GM21381 (cell line): ENCODE results near the gene RBM15.

Experiments used
- ATAC-seq: cut with Tn5 transposase; IDR thresholded peaks from one replicate; pipeline ENCODE4 v1.9.1; 2021; ENCODE audit warnings: mild to moderate bottlenecking, moderate library complexity; ENCODE audit not compliant: unreplicated experiment

Gene RBM15

GRCh38 chr1:110319332-110320167, 19.6 kb upstream of the RBM15 start:
- no peak for ATAC-seq

GRCh38 chr1:110320168-110320518, 19.0 kb upstream of the RBM15 start:
- ATAC-seq, result no peak

- ATAC-seq, result no peak
Measured at GRCh38 chr1:110321045-110321444, 18.1 kb upstream of the RBM15 start.

GRCh38 chr1:110321846-110322245, 17.3 kb upstream of the RBM15 start:
- no peak for ATAC-seq

GRCh38 chr1:110324667-110325066, 14.5 kb upstream of the RBM15 start:
- ATAC-seq, result no peak

- no peak for ATAC-seq
Measured at GRCh38 chr1:110326826-110327225, 12.4 kb upstream of the RBM15 start.

- ATAC-seq, result no peak
Measured at GRCh38 chr1:110328274-110328673, 10.9 kb upstream of the RBM15 start.

- no peak for ATAC-seq
Measured at GRCh38 chr1:110328700-110329099, 10.5 kb upstream of the RBM15 start.

- ATAC-seq, result no peak
Measured at GRCh38 chr1:110335265-110335664, 3.9 kb upstream of the RBM15 start.

DNA sequence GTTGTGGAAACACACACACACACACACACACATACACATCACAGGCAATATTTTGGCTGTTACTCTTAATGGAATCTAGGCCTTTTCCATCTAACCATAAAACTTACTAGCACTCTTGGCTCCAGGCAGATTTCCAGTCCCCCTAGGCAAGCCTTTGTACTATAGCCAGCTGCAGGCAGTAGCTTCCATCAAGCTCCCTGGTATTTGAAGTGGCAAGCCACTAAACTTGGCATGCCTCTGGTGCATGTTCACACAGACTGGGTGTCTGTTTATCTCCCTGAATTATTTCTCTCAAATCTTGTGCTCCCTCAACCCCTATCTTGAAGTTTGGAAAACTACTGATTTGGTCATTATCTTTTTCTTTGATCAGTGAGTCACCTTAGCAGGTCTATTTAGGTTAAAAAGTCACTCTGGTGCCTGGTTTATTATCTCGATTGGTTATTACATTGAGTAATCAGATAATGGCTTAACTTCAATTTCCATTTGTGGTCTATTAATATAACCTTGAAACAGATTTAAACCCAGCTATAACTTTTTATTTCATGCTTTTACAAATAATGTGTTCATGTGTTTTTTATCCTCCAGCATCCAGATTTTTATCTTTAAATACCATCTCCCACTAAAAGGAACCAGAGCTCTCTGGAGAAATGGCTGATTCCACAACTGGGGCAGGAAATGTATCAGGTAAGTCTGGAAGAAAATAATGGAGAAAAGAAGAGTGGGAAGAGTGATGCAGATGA, 2.7 kb upstream of the RBM15 start:
- no peak for ATAC-seq

DNA sequence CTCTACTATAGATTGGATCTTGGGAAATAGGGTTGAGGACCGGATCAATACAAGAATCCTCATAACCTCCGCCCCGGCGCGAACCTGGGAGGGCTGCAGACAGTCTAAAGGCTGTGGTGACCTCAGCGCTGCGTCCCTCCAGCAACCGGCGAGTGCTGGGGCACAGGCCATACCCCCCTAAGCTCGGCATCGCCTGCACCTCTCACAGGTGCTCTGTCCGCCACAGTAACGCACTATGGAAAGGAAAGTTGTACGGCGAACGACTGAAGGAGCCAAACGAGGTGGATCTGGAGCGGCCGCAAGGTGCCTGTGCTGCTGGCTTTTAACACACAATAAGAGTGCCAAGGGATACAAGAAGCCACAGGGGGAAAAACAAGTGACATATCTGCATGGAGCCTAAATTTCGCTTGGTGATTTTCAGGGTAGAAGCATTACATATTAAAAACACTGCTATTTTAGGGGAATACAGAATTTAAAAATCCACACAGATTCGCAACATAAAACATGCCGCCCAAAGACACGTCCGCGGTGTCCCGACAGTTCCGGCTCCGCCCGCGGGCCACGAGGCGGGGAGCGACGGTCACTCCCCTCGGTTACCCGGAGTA, 1.4 kb upstream of the RBM15 start:
- ATAC-seq, result no peak

DNA sequence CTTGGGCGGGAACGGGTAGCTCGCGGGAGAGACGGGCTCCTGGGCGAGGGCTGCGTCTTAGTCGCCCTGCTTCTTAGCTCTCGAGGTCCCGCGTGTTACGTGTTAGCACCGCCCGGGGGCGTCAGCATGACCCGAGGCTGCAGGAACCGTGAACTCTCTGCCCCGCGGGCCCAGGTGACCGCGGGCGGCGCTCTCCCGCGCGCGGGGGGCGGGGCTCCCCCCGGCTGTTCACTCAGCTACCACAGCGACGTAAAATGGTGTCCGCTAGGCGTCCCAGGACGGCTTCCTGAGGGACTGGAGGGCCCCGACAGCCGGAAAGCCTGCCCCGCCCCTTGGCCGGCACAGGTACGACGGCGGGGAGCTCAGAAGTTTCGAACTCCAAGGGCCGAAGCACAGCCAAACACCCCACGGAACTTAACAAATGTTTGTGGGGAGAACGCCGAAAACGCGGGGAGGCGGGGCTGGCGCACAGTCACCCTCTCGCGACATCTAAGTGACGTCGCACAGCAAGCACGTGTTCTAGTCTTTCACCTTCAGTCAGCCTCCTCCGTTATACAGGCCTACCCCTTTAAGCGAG, 780 bp upstream of the RBM15 start:
- peak; percentile 59 for ATAC-seq

DNA sequence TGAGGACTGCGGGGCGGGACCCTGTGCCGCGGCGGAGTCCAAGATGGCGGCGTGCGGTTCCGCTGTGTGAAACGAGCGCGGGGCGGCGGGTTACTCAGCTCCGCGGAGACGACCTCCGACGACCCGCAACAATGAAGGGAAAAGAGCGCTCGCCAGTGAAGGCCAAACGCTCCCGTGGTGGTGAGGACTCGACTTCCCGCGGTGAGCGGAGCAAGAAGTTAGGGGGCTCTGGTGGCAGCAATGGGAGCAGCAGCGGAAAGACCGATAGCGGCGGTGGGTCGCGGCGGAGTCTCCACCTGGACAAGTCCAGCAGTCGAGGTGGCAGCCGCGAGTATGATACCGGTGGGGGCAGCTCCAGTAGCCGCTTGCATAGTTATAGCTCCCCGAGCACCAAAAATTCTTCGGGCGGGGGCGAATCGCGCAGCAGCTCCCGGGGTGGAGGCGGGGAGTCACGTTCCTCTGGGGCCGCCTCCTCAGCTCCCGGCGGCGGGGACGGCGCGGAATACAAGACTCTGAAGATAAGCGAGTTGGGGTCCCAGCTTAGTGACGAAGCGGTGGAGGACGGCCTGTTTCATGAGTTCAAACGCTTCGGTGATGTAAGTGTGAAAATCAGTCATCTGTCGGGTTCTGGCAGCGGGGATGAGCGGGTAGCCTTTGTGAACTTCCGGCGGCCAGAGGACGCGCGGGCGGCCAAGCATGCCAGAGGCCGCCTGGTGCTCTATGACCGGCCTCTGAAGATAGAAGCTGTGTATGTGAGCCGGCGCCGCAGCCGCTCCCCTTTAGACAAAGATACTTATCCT, 430 bp downstream of the RBM15 start:
- ATAC-seq, result no peak

GRCh38 chr1:110340207-110340468, 961 bp downstream of the RBM15 start:
- ATAC-seq, result no peak

DNA sequence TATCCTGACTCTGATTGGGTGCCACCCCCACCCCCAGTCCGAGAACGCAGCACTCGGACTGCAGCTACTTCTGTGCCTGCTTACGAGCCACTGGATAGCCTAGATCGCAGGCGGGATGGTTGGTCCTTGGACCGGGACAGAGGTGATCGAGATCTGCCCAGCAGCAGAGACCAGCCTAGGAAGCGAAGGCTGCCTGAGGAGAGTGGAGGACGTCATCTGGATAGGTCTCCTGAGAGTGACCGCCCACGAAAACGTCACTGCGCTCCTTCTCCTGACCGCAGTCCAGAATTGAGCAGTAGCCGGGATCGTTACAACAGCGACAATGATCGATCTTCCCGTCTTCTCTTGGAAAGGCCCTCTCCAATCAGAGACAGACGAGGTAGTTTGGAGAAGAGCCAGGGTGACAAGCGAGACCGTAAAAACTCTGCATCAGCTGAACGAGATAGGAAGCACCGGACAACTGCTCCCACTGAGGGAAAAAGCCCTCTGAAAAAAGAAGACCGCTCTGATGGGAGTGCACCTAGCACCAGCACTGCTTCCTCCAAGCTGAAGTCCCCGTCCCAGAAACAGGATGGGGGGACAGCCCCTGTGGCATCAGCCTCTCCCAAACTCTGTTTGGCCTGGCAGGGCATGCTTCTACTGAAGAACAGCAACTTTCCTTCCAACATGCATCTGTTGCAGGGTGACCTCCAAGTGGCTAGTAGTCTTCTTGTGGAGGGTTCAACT, 2.1 kb downstream of the RBM15 start:
- no peak for ATAC-seq

- ATAC-seq, result no peak
Measured at GRCh38 chr1:110341872-110342331, 2.7 kb downstream of the RBM15 start.

- no peak for ATAC-seq
Measured at GRCh38 chr1:110343249-110343648, 4.1 kb downstream of the RBM15 start.

GRCh38 chr1:110344152-110344551, 5.0 kb downstream of the RBM15 start:
- ATAC-seq, result no peak

DNA sequence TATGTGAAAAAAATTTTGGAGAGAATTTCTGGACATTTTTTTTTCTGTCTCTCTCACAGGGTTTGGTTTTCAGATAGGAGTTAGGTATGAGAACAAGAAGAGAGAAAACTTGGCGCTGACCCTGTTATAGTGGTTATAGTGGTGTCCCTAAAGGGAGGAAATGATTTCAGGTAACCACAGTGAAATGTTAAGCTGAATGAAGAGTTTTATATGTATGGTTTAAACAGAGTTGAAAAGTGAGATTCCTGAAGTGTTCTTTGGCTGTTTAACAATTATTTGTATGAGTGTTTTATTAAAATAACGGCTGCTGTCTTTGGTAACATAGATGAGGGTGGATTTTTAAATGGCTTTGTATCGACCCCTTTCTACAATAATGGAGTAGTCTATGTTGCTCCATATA, 6.3 kb downstream of the RBM15 start:
- no peak for ATAC-seq

DNA sequence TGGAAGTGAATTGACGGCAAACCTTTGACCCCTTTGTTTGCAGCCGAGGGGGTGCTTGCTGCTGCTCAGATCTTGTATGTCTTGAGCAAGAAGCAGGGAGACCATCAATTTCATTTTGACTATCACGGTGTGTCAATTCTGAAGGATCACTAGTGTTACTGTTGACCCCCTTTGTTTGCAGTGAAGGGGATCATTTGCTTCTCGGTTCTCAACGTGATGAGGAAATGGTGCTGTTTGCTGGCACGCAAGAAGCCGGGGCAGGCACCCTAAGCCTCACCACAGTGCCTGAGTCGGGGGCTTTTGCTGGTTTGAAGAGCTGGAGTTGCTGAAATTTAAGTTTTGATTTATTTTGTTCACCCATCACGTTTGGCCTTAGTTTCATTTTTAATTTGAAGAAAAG, 7.5 kb downstream of the RBM15 start:
- ATAC-seq, result no peak
